ENCODE data around the gene SMYD3.

DNA sequence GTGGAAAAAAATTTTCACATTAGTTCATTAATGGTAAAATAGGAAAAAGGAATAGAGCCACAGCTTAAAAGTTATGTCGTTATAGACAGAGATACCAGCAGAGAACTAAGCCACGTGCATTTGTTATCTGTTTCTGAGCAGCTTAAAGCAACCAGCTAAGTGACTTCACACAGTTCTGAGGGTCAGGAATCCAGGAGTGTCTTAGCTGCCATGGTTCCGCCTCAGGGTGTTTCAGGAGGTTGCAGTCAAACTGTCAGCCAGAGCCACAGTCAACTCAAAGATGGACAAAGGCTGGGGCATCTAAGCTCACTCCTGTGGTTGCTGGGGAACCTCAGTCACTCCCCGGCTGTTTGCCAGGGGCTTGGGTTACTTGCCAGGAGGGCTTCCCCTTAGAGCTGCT is 515.8 kb downstream of the SMYD3 start:
- TF ChIP-seq RBBP5 (IDR thresholded peaks at IDR 0.05; ENCODE audit: borderline replicate concordance, insufficient read depth, low read length, poor library complexity, severe bottlenecking) (no peak), POLR2A (conservative IDR thresholded peaks at IDR 0.05) (no peak), ZNF274 (IDR thresholded peaks at IDR 0.05; ENCODE audit: borderline replicate concordance, low read depth, low read length) (no peak), ZNF57 (CRISPR knock-in tag; IDR thresholded peaks at IDR 0.05) (no peak), CEBPB (tag; IDR thresholded peaks at IDR 0.05) (no peak), GABPA (tag; conservative IDR thresholded peaks at IDR 0.05; ENCODE audit: low read depth) (no peak)
- TF ChIP-seq, protein P1, sequence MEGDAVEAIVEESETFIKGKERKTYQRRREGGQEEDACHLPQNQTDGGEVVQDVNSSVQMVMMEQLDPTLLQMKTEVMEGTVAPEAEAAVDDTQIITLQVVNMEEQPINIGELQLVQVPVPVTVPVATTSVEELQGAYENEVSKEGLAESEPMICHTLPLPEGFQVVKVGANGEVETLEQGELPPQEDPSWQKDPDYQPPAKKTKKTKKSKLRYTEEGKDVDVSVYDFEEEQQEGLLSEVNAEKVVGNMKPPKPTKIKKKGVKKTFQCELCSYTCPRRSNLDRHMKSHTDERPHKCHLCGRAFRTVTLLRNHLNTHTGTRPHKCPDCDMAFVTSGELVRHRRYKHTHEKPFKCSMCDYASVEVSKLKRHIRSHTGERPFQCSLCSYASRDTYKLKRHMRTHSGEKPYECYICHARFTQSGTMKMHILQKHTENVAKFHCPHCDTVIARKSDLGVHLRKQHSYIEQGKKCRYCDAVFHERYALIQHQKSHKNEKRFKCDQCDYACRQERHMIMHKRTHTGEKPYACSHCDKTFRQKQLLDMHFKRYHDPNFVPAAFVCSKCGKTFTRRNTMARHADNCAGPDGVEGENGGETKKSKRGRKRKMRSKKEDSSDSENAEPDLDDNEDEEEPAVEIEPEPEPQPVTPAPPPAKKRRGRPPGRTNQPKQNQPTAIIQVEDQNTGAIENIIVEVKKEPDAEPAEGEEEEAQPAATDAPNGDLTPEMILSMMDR (IDR thresholded peaks at IDR 0.05 in 2 of 3, conservative IDR thresholded peaks at IDR 0.05 in 1 of 3; ENCODE audit: insufficient read depth in 2 of 3, low read depth in 1 of 3, low read length in 3 of 3) = no peak
- TF ChIP-seq, protein P2, sequence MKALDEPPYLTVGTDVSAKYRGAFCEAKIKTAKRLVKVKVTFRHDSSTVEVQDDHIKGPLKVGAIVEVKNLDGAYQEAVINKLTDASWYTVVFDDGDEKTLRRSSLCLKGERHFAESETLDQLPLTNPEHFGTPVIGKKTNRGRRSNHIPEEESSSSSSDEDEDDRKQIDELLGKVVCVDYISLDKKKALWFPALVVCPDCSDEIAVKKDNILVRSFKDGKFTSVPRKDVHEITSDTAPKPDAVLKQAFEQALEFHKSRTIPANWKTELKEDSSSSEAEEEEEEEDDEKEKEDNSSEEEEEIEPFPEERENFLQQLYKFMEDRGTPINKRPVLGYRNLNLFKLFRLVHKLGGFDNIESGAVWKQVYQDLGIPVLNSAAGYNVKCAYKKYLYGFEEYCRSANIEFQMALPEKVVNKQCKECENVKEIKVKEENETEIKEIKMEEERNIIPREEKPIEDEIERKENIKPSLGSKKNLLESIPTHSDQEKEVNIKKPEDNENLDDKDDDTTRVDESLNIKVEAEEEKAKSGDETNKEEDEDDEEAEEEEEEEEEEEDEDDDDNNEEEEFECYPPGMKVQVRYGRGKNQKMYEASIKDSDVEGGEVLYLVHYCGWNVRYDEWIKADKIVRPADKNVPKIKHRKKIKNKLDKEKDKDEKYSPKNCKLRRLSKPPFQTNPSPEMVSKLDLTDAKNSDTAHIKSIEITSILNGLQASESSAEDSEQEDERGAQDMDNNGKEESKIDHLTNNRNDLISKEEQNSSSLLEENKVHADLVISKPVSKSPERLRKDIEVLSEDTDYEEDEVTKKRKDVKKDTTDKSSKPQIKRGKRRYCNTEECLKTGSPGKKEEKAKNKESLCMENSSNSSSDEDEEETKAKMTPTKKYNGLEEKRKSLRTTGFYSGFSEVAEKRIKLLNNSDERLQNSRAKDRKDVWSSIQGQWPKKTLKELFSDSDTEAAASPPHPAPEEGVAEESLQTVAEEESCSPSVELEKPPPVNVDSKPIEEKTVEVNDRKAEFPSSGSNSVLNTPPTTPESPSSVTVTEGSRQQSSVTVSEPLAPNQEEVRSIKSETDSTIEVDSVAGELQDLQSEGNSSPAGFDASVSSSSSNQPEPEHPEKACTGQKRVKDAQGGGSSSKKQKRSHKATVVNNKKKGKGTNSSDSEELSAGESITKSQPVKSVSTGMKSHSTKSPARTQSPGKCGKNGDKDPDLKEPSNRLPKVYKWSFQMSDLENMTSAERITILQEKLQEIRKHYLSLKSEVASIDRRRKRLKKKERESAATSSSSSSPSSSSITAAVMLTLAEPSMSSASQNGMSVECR (CRISPR knock-in tag; IDR thresholded peaks at IDR 0.05) = no peak

Data from K562 (cell line).